ENCODE results near the gene RFFL.
"Not testable (repeated sequence)": the region's sequence is repeated elsewhere in the genome, so short reads cannot be mapped to it uniquely, and the experiment has no call there.

Gene RFFL

GRCh38 chr17:35002876-35003551, 60.5 kb downstream of the RFFL start:
- FAIRE-seq, result no peak

- no peak for FAIRE-seq
Observed at GRCh38 chr17:35001549-35001948, 62.0 kb downstream of the RFFL start.

GRCh38 chr17:35000965-35001364, 62.5 kb downstream of the RFFL start:
- not testable (repeated sequence) for FAIRE-seq

GRCh38 chr17:34999456-34999855, 64.1 kb downstream of the RFFL start:
- FAIRE-seq, result no peak

- FAIRE-seq, result no peak
Observed at GRCh38 chr17:34998205-34998604, 65.3 kb downstream of the RFFL start.

- FAIRE-seq, result no peak
Observed at GRCh38 chr17:34997355-34997862, 66.1 kb downstream of the RFFL start.

GRCh38 chr17:34996422-34997285, 66.9 kb downstream of the RFFL start:
- FAIRE-seq, result no peak

GRCh38 chr17:34993031-34993430, 70.5 kb downstream of the RFFL start:
- no peak for FAIRE-seq

- no peak for FAIRE-seq
Observed at GRCh38 chr17:34991606-34992005, 71.9 kb downstream of the RFFL start.

- FAIRE-seq, result no peak
Observed at GRCh38 chr17:34990921-34991365, 72.6 kb downstream of the RFFL start.

- no peak for FAIRE-seq
Observed at GRCh38 chr17:34989473-34989872, 74.0 kb downstream of the RFFL start.

- no peak for FAIRE-seq
Observed at GRCh38 chr17:34988644-34989043, 74.9 kb downstream of the RFFL start.

GRCh38 chr17:34987232-34987631, 76.3 kb downstream of the RFFL start:
- no peak for FAIRE-seq

GRCh38 chr17:34981538-34982241, 81.8 kb downstream of the RFFL start:
- no peak for FAIRE-seq

GRCh38 chr17:34980681-34981537, 82.6 kb downstream of the RFFL start:
- no peak for FAIRE-seq

- no peak for FAIRE-seq
Observed at GRCh38 chr17:34980353-34980680, 83.2 kb downstream of the RFFL start, which contains the start of gene LIG3. Gene LIG3 (plus strand): TSS chr17:34980512. CDS start chr17:34983006, 2,494 bp downstream.

- FAIRE-seq, result no peak
Observed at GRCh38 chr17:34979650-34980352, 83.7 kb downstream of the RFFL start.

- FAIRE-seq, result no peak
Observed at GRCh38 chr17:34979153-34979552, 84.4 kb downstream of the RFFL start.

- FAIRE-seq, result no peak
Observed at GRCh38 chr17:34974794-34975785, 88.4 kb downstream of the RFFL start.

GRCh38 chr17:34974179-34974578, 89.3 kb downstream of the RFFL start:
- no peak for FAIRE-seq

Measured in colon (tissue), 2 donors.